GM18498 (cell line): ENCODE measurements around the gene MASP2.
"Not testable (repeated sequence)": the region's sequence is repeated elsewhere in the genome, so short reads cannot be mapped to it uniquely, and the experiment has no call there.

Experiments
- ATAC-seq: cut with Tn5 transposase; IDR thresholded peaks from one replicate; pipeline ENCODE4 v1.9.1; 2021; ENCODE audit warnings: mild to moderate bottlenecking, moderate library complexity; ENCODE audit not compliant: unreplicated experiment

MASP2 gene

DNA sequence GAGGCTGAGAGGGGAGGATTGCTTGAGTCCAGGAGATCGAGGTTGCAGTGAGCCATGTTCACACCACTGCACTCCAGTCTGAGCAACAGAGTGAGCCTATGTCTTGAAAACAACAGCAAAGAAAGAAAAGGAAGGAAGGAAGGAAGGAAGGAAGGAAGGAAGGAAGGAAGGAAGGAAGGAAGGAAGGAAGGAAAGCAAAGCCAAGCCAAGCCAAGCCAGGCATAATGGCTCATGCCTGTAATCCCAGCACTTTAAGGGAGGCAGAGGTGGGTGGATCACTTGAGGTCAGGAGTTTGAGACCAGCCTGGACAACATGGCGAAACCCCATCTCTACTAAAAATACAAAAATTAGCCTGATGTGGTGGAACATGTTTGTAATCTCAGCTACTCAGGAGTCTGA is 55.0 kb downstream of the MASP2 start:
- not testable (repeated sequence) for ATAC-seq

DNA sequence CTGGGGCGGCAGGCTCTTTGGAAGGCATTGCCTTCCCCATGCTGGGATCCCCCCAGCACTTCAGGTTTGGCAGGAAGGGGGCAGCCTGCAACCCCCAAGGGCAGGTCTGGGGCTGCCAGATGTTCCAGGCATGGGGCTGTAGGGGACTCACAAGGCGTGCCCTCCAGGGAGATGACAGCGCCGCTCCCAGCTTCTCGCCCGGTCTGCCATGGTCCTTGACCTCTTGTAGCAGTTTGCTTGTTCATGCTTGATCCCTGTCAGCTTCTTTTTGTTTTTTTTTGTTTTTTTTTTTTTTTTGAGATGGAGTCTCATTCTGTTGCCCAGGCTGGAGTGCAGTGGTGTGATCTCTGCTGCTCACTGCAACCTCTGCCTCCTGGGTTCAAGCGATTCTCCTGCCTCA is 56.2 kb downstream of the MASP2 start:
- no peak for ATAC-seq

DNA sequence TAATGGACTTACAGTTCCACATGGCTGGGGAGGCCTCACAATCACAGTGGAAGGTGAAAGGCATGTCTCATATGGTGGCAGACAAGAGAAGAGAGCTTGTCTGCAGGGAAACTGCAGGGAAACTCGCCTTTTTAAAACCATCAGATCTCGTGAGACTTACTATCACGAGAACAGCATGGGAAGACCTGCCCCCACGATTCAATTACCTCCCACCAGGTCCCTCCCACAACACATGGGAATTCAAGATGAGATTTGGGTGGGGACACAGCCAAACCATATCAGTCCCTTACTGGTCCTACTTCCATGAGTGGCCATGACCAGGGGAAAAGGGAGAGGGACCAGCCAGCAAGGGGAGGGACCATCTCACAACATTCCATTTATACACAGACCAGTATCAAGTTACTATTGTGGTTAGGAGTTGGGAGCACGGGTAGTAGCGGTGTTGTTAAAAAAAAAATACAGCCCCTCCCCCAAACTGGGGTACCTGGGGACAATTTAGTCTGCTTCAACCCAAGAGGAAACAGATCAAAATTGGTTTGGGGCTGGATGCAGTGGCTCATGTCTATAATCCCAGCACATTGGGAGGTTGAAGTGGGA is 57.0 kb downstream of the MASP2 start:
- not testable (repeated sequence) for ATAC-seq

DNA sequence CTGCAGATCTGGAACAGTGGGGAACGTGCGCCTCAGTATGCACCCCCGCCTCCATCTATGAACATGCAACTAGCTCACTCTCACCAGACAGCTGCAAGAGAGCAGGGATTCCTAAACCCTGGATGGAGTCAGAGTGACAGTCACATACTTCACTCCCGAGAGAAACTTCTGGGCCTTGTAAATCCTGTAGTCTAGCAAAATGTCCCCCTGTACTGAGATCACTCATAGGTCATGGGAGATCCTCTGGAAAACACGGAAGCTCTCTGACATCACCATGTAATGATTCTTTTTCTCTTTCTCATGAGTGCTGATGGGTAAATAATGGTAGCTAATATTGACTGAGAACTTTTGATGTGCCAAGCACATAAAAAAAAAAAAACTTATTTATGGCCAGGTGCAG is 57.9 kb downstream of the MASP2 start:
- no peak for ATAC-seq

DNA sequence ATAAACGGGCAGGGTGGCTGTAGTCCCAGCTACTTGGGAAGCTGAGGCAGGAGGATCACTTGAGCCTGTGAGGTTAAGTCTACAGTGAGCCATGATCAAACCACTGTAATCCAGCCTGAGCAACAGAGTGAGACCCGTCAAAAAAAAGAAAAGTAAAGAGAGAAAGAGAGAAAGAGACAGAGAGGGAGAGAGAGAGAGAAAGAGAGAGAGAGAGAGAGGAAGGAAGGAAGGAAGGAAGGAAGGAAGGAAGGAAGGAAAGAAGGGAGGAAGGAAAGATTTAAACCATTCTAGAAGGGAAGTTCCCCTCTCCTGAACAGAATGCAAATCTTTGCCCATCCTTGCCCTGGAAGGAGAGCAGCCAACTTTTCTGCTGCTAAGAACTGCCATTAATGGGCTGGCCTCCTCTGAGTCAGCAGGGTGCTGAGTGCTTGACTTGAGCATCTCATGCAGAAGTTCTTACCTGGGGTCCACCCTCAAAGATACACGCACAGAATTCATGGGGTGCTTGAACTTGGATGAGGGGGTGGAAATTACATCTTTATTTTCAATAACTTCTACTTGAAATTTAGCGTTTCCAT is 59.1 kb downstream of the MASP2 start:
- ATAC-seq: no peak

DNA sequence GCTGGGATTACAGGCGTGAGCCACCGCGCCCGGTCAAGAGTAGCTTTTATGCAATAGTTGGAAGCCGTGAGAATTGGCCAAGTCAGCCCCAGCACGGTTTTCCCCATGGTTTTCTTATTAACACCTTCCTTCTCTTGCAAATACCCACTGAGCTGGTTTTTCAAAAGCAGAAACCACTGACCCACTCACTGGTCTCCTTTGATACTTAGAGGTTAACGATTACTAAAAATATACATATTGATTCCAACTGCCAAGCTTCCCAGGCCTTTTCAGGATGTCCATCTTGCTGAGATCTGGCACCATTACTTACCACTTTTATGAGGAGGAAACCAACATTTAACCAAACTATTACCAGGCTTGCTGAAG is 60.5 kb downstream of the MASP2 start:
- ATAC-seq: peak; percentile 21

DNA sequence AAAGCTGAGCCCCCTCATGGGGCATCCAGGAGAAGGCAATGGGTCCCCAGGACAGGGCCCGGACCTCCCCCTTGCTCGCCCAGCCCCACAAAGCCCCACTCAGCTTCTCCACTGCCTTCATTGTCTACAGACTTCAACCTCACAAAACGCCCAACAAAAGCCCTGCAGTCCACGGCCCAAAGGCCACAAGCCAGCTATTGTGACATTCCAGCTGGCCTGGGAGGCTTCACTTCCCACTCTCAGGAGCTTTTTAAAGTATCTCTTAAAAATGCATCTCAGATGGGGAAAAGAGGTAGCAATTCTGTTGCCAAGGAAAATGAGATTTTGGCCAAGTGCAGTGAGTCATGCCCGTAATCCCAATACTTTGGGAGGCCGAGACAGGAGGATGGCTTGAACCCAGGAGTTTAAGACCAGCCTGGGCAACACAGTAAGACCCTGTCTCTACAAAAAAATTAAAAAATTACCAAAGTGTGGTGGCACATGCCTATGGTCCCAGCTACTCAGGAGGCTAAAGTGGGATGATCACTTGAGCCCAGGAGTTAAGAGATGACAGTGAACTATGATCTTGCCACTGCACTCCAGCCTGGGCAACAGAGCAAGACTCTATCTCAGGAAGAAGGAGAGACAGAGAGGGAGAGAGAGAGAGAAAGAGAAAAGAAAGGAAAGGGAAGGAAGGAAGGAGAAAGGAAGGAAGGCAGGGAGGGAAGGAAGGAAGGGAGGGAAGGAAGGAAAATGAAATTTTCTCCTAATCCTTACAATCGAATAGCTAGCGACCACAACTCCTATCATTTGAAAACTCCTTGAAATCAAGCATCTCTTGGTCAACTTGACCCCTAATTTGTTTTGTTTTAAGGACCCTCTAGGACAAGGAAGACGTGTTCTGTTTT is 66.0 kb downstream of the MASP2 start:
- no peak for ATAC-seq

DNA sequence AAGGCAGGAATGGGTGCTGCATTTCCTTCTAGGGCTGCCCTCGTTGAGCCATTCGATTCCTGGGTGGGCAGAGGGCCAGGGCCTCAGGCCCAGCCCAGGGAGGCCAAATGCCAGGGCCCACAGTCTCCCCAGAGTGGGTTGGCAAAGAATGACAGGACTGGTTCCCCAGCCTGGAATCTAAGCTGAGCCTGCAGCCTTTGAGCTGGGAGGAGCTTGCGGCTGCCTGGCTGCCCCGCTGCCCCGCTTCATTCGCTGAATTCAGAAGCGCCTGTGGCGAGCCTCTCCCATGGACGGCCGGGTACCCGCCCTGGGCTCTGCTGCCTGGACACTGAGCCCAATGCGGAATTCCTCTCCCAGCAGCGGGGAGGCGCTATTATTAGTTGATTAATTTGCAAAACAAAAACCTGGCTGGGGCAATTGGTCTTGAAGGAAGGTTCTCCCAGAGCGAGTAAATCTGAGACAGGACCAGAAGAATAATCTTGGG is 66.9 kb downstream of the MASP2 start:
- ATAC-seq: no peak

DNA sequence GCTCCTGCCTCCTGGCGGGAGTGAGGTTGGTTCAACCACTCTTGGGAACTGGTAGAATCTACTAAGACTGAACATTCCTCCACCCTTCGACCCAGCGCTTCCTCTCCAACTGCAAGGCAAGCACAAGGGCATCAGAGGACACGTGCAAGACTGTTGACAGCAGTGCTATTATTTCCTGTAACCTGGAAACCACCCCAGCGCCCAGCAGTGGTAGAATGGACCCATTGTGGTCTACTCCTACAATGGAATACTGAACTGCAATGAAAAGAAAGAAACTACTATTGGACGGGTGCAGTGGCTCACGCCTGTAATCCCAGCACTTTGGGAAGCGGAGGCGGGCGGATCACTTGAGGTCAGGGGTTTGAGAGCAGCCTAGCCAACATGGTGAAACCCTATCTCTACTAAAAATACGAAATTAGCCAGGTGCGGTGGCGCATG is 67.5 kb downstream of the MASP2 start:
- no peak for ATAC-seq

DNA sequence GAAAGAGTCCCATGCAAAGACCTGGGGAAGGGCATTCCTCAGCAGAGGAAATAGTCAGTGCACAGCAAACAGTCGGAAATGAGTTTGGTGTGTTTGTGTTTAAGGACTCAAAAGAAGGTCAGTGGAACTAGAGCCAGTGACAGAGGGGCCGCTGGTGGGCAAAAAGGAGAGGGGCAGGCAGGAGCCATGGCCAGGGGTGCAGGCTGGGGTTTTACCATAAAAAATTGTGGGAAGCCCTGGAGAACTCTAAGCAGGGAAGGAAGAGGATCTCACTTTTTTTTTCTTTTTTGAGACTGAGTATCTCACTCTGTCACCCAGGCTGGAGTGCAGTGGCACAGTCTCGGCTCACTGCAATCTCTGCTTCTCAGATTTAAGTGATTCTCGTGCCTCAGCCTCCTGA is 68.3 kb downstream of the MASP2 start:
- ATAC-seq: no peak
